ENCODE results near the gene NEB. TPM values are rescaled to one million over a fixed set of nuclear protein-coding genes. Genes with fewer than 3 reads are reported as not detected.

NEB gene
- total RNA-seq, 3 donors from 2014 or later (not counting 1 experiment from before 2014, with no cell fraction given), result 5.0 to 5.7 (median 5.4) TPM

GRCh38 chr2:151478011-151478410, 256.3 kb downstream of the NEB start:
- H3K36me3 Mint-ChIP-seq, result peaks cover 12% of the 10 kb centered on the region
- no peak for TF ChIP-seq CTCF (IDR thresholded peaks at IDR 0.05)

GRCh38 chr2:151476287-151476686, 258.0 kb downstream of the NEB start:
- Histone ChIP-seq H3K9me3 (ENCODE audit: control insufficient read depth, insufficient read depth, low read length) (no peaks in the 10 kb centered on the region), H3K36me3 (ENCODE audit: control insufficient read depth, insufficient read depth, low read length) (peaks cover 42% of the 10 kb centered on the region), H3K27me3 (ENCODE audit: control insufficient read depth, insufficient read depth, low read length) (no peaks in the 10 kb centered on the region), H3K4me3 (ENCODE audit: low read length) (no peak overlapping the region), H3K27ac (ENCODE audit: low read length) (no peak overlapping the region), H3K4me1 (ENCODE audit: control insufficient read depth, insufficient read depth, low read length) (no peaks in the 10 kb centered on the region)
- no peak for DNase-seq
- Mint-ChIP-seq H3K27ac (no peak overlapping the region), H3K27me3 (ENCODE audit: low read depth in 2 of 2) (no peaks in the 10 kb centered on the region), H3K36me3 (peaks cover 26% of the 10 kb centered on the region), H3K9me3 (no peaks in the 10 kb centered on the region), H3K4me3 (no peak overlapping the region), H3K4me1 (peaks cover 0 to 9% of the 10 kb centered on the region in 2 donors)
- no CpG with 5 or more reads among the region's 1 CpG for WGBS (ENCODE audit: insufficient coverage)
- intact Hi-C loops (cut with micrococcal nuclease), result no loop called here
- no peak for ATAC-seq
- TF ChIP-seq CTCF (IDR thresholded peaks at IDR 0.05), result no peak

More at GRCh38 chr2:151478011-151478410, 256.3 kb downstream of the NEB start:
- intact Hi-C loops (cut with micrococcal nuclease), result no loop called here
- Mint-ChIP-seq H3K4me3 (no peak overlapping the region), H3K27ac (no peak overlapping the region), H3K9me3 (no peaks in the 10 kb centered on the region), H3K4me1 (peaks cover 0 to 6% of the 10 kb centered on the region in 2 donors), H3K27me3 (ENCODE audit: low read depth in 2 of 2) (no peaks in the 10 kb centered on the region)
- no peaks in the 10 kb centered on the region for H3K9me3 ChIP-seq (ENCODE audit: control insufficient read depth, insufficient read depth, low read length)
- no peak for DNase-seq
- H3K4me3 ChIP-seq (ENCODE audit: low read length), result no peak overlapping the region
- ATAC-seq, result no peak
- H3K4me1 ChIP-seq (ENCODE audit: control insufficient read depth, insufficient read depth, low read length), result no peaks in the 10 kb centered on the region
- WGBS (ENCODE audit: insufficient coverage), result 96% methylated on average over 4 of the region's 4 CpGs
- H3K27ac ChIP-seq (ENCODE audit: low read length), result no peak overlapping the region
- H3K36me3 ChIP-seq (ENCODE audit: control insufficient read depth, insufficient read depth, low read length), result peaks cover 43% of the 10 kb centered on the region
- H3K27me3 ChIP-seq (ENCODE audit: control insufficient read depth, insufficient read depth, low read length), result no peaks in the 10 kb centered on the region

GRCh38 chr2:151475071-151475470, 259.2 kb downstream of the NEB start:
- Histone ChIP-seq H3K27me3 (ENCODE audit: control insufficient read depth, insufficient read depth, low read length) (no peaks in the 10 kb centered on the region), H3K27ac (ENCODE audit: low read length) (no peak overlapping the region), H3K9me3 (ENCODE audit: control insufficient read depth, insufficient read depth, low read length) (no peaks in the 10 kb centered on the region), H3K4me1 (ENCODE audit: control insufficient read depth, insufficient read depth, low read length) (no peaks in the 10 kb centered on the region), H3K4me3 (ENCODE audit: low read length) (no peak overlapping the region), H3K36me3 (ENCODE audit: control insufficient read depth, insufficient read depth, low read length) (peaks cover 47% of the 10 kb centered on the region)
- DNase-seq, result no peak
- ATAC-seq, result no peak
- H3K27me3 Mint-ChIP-seq (ENCODE audit: low read depth in 2 of 2), result no peaks in the 10 kb centered on the region
- H3K27ac Mint-ChIP-seq, result no peak overlapping the region
- intact Hi-C loops (cut with micrococcal nuclease), result no loop called here
- peaks cover 0 to 9% of the 10 kb centered on the region in 2 donors for H3K4me1 Mint-ChIP-seq
- no CpG with 5 or more reads among the region's 2 CpGs for WGBS (ENCODE audit: insufficient coverage)
- no peak overlapping the region for H3K4me3 Mint-ChIP-seq
- TF ChIP-seq CTCF (IDR thresholded peaks at IDR 0.05), result no peak
- peaks cover 30% of the 10 kb centered on the region for H3K36me3 Mint-ChIP-seq
- H3K9me3 Mint-ChIP-seq, result no peaks in the 10 kb centered on the region

GRCh38 chr2:151472966-151473365, 261.3 kb downstream of the NEB start:
- H3K4me1 ChIP-seq (ENCODE audit: control insufficient read depth, insufficient read depth, low read length), result no peaks in the 10 kb centered on the region
- peaks cover 0 to 9% of the 10 kb centered on the region in 2 donors for H3K4me1 Mint-ChIP-seq
- H3K27ac Mint-ChIP-seq, result no peak overlapping the region
- peaks cover 40% of the 10 kb centered on the region for H3K36me3 Mint-ChIP-seq
- H3K9me3 Mint-ChIP-seq, result no peaks in the 10 kb centered on the region
- H3K27ac ChIP-seq (ENCODE audit: low read length), result no peak overlapping the region
- H3K9me3 ChIP-seq (ENCODE audit: control insufficient read depth, insufficient read depth, low read length), result no peaks in the 10 kb centered on the region
- DNase-seq (no peak), ATAC-seq (no peak)
- no peak overlapping the region for H3K4me3 Mint-ChIP-seq
- no peak overlapping the region for H3K4me3 ChIP-seq (ENCODE audit: low read length)
- no peak for TF ChIP-seq CTCF (IDR thresholded peaks at IDR 0.05)
- H3K27me3 ChIP-seq (ENCODE audit: control insufficient read depth, insufficient read depth, low read length), result no peaks in the 10 kb centered on the region
- 50% methylated on average over 1 of the region's 3 CpGs for WGBS (ENCODE audit: insufficient coverage)
- no peaks in the 10 kb centered on the region for H3K27me3 Mint-ChIP-seq (ENCODE audit: low read depth in 2 of 2)
- peaks cover 64% of the 10 kb centered on the region for H3K36me3 ChIP-seq (ENCODE audit: control insufficient read depth, insufficient read depth, low read length)
- intact Hi-C loops (cut with micrococcal nuclease), result no loop called here
